AG04450 (cell line): Measurements from ENCODE around the gene ETV2. TPM values are rescaled to one million over a fixed set of nuclear protein-coding genes. Genes with fewer than 3 reads are reported as not detected.

ENCODE experiments used
- CTCF ChIA-PET: fragments of 300-600, 350-600 bp; formaldehyde crosslinking; extraction: SDS; loops from one replicate; lab custom pipeline; 2022; ENCODE audit warnings: antibody characterized with exemption, inconsistent platforms; lab: Charles Lee
- POLR2A ChIA-PET: fragments of 350-600 bp; formaldehyde crosslinking; extraction: SDS; loops from one replicate; lab custom pipeline; 2021; ENCODE audit warnings: antibody characterized with exemption, inconsistent platforms; lab: Yijun Ruan, JAX
- DNase-seq: peaks from one replicate; pipeline ENCODE4 v3.0.0-alpha.2; 2011; ENCODE audit warnings: low read depth, low spot score
- H3K27ac ChIP-seq: one replicate; pipeline ENCODE4 v1.5.1; 2012; ENCODE audit warnings: low read depth, low read length, control low read depth
- H3K27me3 ChIP-seq: one replicate; pipeline ENCODE4 v1.6.0; 2012; ENCODE audit warnings: low read length; ENCODE audit not compliant: control insufficient read depth, insufficient read depth
- H3K4me3 ChIP-seq: 2 replicates; pipeline ENCODE4 v1.5.1; 2011; ENCODE audit warnings: mild to moderate bottlenecking, low read depth, low read length, control low read depth
- H3K9me3 ChIP-seq: 2 replicates; pipeline ENCODE4 v1.5.1; 2012; ENCODE audit warnings: low read length; ENCODE audit not compliant: control insufficient read depth, insufficient read depth
- polyA plus RNA-seq: library from polyadenylated mRNA; depleted of rRNA; stranded (reverse); fragments of >200 nt; gene quantifications from 2 replicates; pipeline ENCODE4 v1.2.3, GENCODE V29; 2011; rRNA removed
- TF ChIP-seq, protein P1 (sequence below): IDR thresholded peaks from 2 replicates; pipeline ENCODE4 v1.5.1; 2011; ENCODE audit warnings: low read depth, low read length, control low read depth, inconsistent platforms

Gene ETV2
- polyA plus RNA-seq, 1 experiment: 0.36 TPM

DNA sequence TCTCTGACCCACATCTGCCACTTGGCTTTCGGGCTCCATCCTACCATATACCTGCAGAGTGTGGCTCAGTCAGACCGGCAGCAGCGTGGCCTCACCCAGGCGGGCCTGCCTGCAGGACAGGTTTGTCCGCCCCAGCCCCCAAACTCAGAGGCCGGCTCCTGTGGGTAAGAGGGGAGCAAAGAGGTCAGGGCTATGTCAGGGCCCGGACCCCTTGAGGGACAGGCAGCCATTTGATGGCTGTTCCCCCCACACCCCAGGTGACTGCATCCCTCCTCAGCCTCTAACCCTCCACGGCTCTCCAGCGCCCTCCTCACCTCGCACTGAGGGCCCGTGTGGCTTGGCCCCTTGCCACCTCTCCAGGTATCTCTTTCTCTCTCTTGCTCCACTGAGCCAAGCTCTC is 50.5 kb downstream of the ETV2 start:
- Histone ChIP-seq H3K4me3 (no peak overlapping the region), H3K27me3 (peaks cover 4% of the 10 kb centered on the region), H3K9me3 (no peaks in the 10 kb centered on the region), H3K27ac (no peak overlapping the region)
- TF ChIP-seq, protein P1, sequence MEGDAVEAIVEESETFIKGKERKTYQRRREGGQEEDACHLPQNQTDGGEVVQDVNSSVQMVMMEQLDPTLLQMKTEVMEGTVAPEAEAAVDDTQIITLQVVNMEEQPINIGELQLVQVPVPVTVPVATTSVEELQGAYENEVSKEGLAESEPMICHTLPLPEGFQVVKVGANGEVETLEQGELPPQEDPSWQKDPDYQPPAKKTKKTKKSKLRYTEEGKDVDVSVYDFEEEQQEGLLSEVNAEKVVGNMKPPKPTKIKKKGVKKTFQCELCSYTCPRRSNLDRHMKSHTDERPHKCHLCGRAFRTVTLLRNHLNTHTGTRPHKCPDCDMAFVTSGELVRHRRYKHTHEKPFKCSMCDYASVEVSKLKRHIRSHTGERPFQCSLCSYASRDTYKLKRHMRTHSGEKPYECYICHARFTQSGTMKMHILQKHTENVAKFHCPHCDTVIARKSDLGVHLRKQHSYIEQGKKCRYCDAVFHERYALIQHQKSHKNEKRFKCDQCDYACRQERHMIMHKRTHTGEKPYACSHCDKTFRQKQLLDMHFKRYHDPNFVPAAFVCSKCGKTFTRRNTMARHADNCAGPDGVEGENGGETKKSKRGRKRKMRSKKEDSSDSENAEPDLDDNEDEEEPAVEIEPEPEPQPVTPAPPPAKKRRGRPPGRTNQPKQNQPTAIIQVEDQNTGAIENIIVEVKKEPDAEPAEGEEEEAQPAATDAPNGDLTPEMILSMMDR: no peak
- ChIA-PET POLR2A (no interaction called here), CTCF (interaction anchor here (0.6 to 3.2 kb wide), 9 partner anchors 8 to 551 kb away, joined by 3 to 23 read pairs (median 6); partner anchors contain the start of gene LIN37)
- no peak for DNase-seq

- TF ChIP-seq, protein P1: no peak
- Histone ChIP-seq H3K27me3 (peaks cover 4% of the 10 kb centered on the region), H3K4me3 (no peak overlapping the region), H3K9me3 (no peaks in the 10 kb centered on the region), H3K27ac (no peak overlapping the region)
- CTCF ChIA-PET: interaction anchor here (0.9 to 3.2 kb wide), 12 partner anchors 9 to 203 kb away, joined by 3 to 23 read pairs (median 4); partner anchors contain the start of gene LIN37
- DNase-seq: no peak
- POLR2A ChIA-PET: no interaction called here
These were observed 51.9 kb downstream of the ETV2 start for GRCh38 chr19:35693422-35693821.

- H3K9me3 ChIP-seq: no peaks in the 10 kb centered on the region
- H3K27ac ChIP-seq: no peak overlapping the region
- POLR2A ChIA-PET: no interaction called here
- DNase-seq: peak; percentile 54
- TF ChIP-seq, protein P1: peak; percentile 99
- no peak overlapping the region for H3K4me3 ChIP-seq
- CTCF ChIA-PET: interaction anchor here (0.8 to 3.2 kb wide), 14 partner anchors 9 to 126 kb away, joined by 3 to 22 read pairs (median 4); partner anchors contain the start of genes LIN37, PSENEN and U2AF1L4
- peaks cover 4% of the 10 kb centered on the region for H3K27me3 ChIP-seq
These were observed 52.5 kb downstream of the ETV2 start for GRCh38 chr19:35693835-35694599.

Other genes starting within 250 kb of the ETV2 start
- not detected in 2 replicates for gene FFAR2, start 193.5 kb upstream of the ETV2 start, polyA plus RNA-seq
- not detected in 2 replicates for gene KRTDAP, start 151.3 kb upstream of the ETV2 start, polyA plus RNA-seq
- 1.3 and 1.6 TPM in 2 replicates for gene DMKN, start 128.1 kb upstream of the ETV2 start, polyA plus RNA-seq
- gene SBSN, start 113.4 kb upstream of the ETV2 start, polyA plus RNA-seq: 1.8 and 2.1 TPM in 2 replicates
- not detected in 2 replicates for gene GAPDHS, start 108.3 kb upstream of the ETV2 start, polyA plus RNA-seq
- 88.7 and 116 TPM in 2 replicates for gene TMEM147, start 96.1 kb upstream of the ETV2 start, polyA plus RNA-seq
- gene ATP4A, start 78.1 kb upstream of the ETV2 start, polyA plus RNA-seq: not detected in 2 replicates
- not detected in 2 replicates for gene PMIS2, start 55.6 kb upstream of the ETV2 start, polyA plus RNA-seq
- gene HAUS5, start 29.0 kb upstream of the ETV2 start, polyA plus RNA-seq: 1.9 and 2.3 TPM in 2 replicates
- gene RBM42, start 12.7 kb upstream of the ETV2 start, polyA plus RNA-seq: 33.4 and 35.6 TPM in 2 replicates
- 398 and 527 TPM in 2 replicates for gene COX6B1, start 6.6 kb downstream of the ETV2 start, polyA plus RNA-seq
- gene UPK1A, start 24.8 kb downstream of the ETV2 start, polyA plus RNA-seq: 0.07 TPM in 1 of 2 replicates, not detected in the other
- not detected in 2 replicates for gene ZBTB32, start 62.8 kb downstream of the ETV2 start, polyA plus RNA-seq
- 6.1 and 8.7 TPM in 2 replicates for gene KMT2B, start 76.3 kb downstream of the ETV2 start, polyA plus RNA-seq
- gene IGFLR1, start 100.7 kb downstream of the ETV2 start, polyA plus RNA-seq: 1.3 and 2.0 TPM in 2 replicates
- gene U2AF1L4, start 103.7 kb downstream of the ETV2 start, polyA plus RNA-seq: 10.2 and 11.8 TPM in 2 replicates
- gene PSENEN, start 103.9 kb downstream of the ETV2 start, polyA plus RNA-seq: 41.0 and 52.7 TPM in 2 replicates
- gene LIN37, start 106.8 kb downstream of the ETV2 start, polyA plus RNA-seq: 5.5 and 7.6 TPM in 2 replicates
- gene HSPB6, start 115.3 kb downstream of the ETV2 start, polyA plus RNA-seq: 31.7 and 46.5 TPM in 2 replicates
- 5.2 and 7.1 TPM in 2 replicates for gene PROSER3, start 116.4 kb downstream of the ETV2 start, polyA plus RNA-seq
- gene ARHGAP33, start 133.8 kb downstream of the ETV2 start, polyA plus RNA-seq: 0.82 and 1.2 TPM in 2 replicates
- not detected in 2 replicates for gene PRODH2, start 171.1 kb downstream of the ETV2 start, polyA plus RNA-seq
- gene NPHS1, start 210.8 kb downstream of the ETV2 start, polyA plus RNA-seq: not detected in 2 replicates
- not detected in 2 replicates for gene KIRREL2, start 215.2 kb downstream of the ETV2 start, polyA plus RNA-seq
- 6.8 and 10.9 TPM in 2 replicates for gene APLP1, start 226.8 kb downstream of the ETV2 start, polyA plus RNA-seq